ENCODE measurements around the gene CD109.

CD109 gene

DNA sequence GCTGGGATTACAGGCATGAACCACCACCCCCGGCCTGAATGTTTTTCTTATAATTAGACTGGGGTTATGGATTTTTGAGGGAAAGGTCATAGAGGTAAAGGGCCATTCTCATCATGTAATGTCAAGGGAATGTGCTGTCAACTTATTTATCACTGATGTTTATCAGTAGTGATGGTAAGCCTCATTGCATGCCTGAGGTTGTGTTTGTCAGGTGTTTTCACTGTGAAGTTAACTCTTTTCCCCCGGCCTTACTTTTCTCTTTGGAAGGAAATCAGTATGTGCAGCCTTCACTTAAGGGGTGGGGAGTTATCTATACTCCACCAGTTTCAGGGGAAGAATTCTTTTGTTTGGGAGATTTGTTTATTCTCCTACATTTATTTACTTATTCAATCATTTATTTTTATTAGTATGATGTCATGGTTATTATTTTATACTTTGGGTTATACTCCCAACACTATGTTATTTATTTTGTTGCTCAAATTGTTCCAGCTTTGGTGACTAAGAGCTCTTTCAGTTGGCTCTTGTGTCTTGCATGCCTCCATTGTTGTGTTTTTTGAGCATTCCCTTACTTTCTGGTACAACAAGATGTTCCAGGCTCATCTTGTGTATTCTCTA lies 39.4 kb upstream of the CD109 start:
- FAIRE-seq (no peak), DNase-seq (ENCODE audit: insufficient read length, low spot score) (no peak)
- TF ChIP-seq, protein P1, sequence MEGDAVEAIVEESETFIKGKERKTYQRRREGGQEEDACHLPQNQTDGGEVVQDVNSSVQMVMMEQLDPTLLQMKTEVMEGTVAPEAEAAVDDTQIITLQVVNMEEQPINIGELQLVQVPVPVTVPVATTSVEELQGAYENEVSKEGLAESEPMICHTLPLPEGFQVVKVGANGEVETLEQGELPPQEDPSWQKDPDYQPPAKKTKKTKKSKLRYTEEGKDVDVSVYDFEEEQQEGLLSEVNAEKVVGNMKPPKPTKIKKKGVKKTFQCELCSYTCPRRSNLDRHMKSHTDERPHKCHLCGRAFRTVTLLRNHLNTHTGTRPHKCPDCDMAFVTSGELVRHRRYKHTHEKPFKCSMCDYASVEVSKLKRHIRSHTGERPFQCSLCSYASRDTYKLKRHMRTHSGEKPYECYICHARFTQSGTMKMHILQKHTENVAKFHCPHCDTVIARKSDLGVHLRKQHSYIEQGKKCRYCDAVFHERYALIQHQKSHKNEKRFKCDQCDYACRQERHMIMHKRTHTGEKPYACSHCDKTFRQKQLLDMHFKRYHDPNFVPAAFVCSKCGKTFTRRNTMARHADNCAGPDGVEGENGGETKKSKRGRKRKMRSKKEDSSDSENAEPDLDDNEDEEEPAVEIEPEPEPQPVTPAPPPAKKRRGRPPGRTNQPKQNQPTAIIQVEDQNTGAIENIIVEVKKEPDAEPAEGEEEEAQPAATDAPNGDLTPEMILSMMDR (IDR thresholded peaks at IDR 0.05; ENCODE audit: insufficient read depth, missing control alignments): no peak

DNA sequence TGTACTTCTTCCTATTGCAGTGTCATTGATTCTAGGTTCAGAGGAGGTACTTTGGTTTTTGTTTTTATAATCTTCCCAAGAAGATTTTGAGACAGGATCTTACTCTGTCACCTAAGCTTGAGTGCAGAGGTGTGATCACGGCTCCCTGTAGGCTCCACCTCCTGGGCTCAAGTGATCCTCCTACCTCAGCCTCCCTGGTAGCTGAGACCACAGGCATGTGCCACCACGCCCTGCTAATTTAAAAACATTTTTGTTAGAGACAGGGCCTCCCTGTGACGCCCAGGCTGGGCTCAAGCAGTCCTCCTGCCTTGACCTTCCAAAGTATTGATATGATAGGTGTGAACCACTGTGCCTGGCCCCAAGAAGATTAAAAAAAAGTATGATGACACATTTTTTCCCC lies 38.8 kb upstream of the CD109 start:
- FAIRE-seq: no peak
- TF ChIP-seq, protein P1 (IDR thresholded peaks at IDR 0.05; ENCODE audit: insufficient read depth, missing control alignments): no peak
- DNase-seq (ENCODE audit: insufficient read length, low spot score): no peak

DNA sequence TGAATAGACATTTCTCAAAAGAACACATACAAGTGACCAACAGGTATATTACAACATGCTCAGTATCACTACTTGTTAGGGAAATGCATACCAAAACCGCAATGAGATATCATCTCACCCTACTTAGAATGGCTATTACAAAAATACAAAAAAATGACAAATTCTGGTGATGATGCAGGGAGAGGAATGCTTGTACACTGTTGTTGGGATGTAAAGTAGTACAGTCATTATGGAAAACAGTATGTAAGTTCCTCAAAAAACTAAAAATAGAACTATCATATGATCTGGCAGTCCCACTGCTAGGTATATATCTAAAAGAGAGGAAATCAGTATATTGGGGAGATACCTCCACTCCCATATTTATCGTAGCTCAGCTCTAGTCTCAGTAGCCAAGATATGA lies 31.3 kb upstream of the CD109 start:
- DNase-seq (ENCODE audit: insufficient read length, low spot score) (no peak), FAIRE-seq (no peak)
- TF ChIP-seq, protein P1 (IDR thresholded peaks at IDR 0.05; ENCODE audit: insufficient read depth, missing control alignments): no peak

DNA sequence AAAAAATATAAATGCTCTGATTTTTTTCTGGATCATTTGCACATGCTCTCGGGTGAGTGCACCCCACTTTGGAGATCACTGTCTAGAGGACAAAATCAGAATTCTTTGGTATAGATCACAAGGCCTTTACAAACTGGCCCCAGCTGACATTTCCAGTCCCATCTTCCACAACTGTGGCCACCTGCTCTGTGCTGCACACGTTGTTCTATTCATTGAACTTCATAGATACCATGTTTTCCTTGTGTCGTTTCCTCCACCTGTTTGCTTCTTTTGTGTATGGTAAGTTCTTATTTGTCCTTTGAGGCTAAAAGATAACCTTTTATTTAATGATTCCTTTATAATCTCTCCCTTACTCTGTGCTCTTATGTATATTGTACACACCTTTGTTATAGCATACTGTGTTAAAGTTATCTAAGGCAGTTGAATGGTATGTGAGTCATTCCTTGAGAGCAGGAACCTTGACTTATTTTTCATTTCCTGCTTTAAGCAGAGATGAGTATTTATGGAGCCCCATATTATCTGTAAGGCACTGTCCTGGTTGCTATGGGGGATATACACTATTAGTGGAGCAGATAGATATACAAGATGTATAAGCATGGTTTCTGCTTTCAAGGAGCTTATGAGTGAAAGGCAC lies 30.2 kb upstream of the CD109 start:
- TF ChIP-seq, protein P1 (IDR thresholded peaks at IDR 0.05; ENCODE audit: insufficient read depth, missing control alignments): no peak
- no peak for DNase-seq (ENCODE audit: insufficient read length, low spot score)
- no peak for FAIRE-seq

DNA sequence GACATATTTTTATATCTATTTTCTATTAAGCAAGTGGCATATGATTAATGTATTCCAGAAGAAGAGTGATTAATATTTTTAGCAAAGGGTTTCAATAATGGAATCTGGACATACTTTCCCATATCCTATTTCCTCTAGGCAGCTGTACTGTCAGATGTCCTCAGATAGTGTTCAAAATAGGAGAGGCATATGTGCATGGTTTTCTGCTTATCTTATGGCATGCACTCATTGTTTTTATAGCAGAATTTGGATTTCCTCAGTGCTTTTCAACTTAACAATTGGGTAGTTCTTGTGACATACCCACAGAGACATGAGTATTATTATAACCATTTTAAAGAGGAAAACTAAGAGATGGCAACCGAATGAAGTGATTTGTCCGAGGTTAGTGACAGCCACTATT lies 29.6 kb upstream of the CD109 start:
- FAIRE-seq: no peak
- DNase-seq (ENCODE audit: insufficient read length, low spot score): no peak

DNA sequence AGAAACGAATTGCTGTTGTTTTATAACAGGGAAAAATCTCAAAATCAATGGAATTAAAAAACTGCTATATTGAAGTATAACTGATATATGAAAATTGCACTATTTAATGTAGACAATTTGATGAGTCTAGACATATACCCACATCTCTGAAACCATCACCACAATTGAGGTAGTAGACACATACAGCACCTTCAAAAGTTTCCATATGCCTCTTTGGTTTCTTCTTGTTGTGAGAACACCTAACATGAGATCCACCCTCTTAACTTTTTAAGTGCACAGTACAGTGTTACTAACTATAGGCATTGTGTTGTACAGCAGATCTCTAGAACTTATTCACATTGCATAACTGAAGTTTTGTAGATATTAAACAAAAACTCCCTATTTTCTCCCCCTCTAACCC lies 28.2 kb upstream of the CD109 start:
- DNase-seq (ENCODE audit: insufficient read length, low spot score) (no peak), FAIRE-seq (no peak)
- TF ChIP-seq, protein P1 (IDR thresholded peaks at IDR 0.05; ENCODE audit: insufficient read depth, missing control alignments): no peak

More for the DNA sequence above, 29.6 kb upstream of the CD109 start:
- TF ChIP-seq, protein P1 (IDR thresholded peaks at IDR 0.05; ENCODE audit: insufficient read depth, missing control alignments): no peak

DNA sequence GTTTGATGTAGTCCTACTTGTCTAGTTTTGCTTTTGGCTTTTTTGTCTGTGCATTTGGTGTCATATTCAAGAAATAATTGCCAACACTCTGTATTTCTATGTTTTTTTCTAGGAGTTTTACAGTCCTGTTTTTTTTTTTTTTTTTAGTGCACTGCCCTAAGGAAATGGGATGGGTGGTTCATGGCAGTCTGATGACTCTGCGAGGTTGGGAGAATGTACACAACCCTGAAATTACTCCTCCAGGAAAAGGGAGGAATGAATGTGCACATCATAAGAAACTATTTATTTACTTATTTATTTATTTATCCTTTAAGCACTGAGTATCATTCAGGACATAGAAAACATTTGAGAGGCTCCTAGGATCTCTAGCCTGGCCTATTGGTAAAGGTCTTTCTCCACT lies 27.0 kb upstream of the CD109 start:
- FAIRE-seq (no peak), DNase-seq (ENCODE audit: insufficient read length, low spot score) (no peak)
- TF ChIP-seq, protein P1 (IDR thresholded peaks at IDR 0.05; ENCODE audit: insufficient read depth, missing control alignments): no peak
